ENCODE measurements around the gene SCYL2.

GRCh38 chr12:100371146-100371545 lies 104.2 kb downstream of the SCYL2 start:
- no peak for TF ChIP-seq CTCF (IDR thresholded peaks at IDR 0.05 in 2 of 3, conservative IDR thresholded peaks at IDR 0.05 in 1 of 3; ENCODE audit: control insufficient read depth in 2 of 3, extremely low read depth in 1 of 3, insufficient read depth in 1 of 3, low read depth in 3 of 3, low read length in 3 of 3)
- TF ChIP-seq EZH2 (IDR thresholded peaks at IDR 0.05; ENCODE audit: borderline replicate concordance, control insufficient read depth, low read depth, low read length): no peak
- TF ChIP-seq WRNIP1 (IDR thresholded peaks at IDR 0.05; ENCODE audit: borderline replicate concordance, low read depth, low read length): no peak
- no peak for TF ChIP-seq CHD4 (IDR thresholded peaks at IDR 0.05)
- no peak for TF ChIP-seq CREB1 (IDR thresholded peaks at IDR 0.05; ENCODE audit: low read depth)
- no peak for TF ChIP-seq POLR2A (IDR thresholded peaks at IDR 0.05; ENCODE audit: low read depth, low read length)

All from GM12878 (cell line).